Caco-2 (cell line): ENCODE results near the gene HSPH1. TPM values are rescaled to one million over a fixed set of nuclear protein-coding genes. Genes with fewer than 3 reads are reported as not detected.

Experiments used
- BruUV-seq: library from RNA; stranded (reverse); fragments of 400-500 nt; replicated peaks from 2 replicates; lab custom pipeline; 2021; lab: Mats Ljungman, UMichigan
- CTCF ChIA-PET: fragments of 300-600 bp; sonication (Branson Sonifier 250); formaldehyde crosslinking; loops from one replicate; lab custom pipeline; 2022; ENCODE audit warnings: antibody characterized with exemption; lab: Charles Lee
- POLR2A ChIA-PET: fragments of 300-600 bp; sonication (Branson Sonifier 250); formaldehyde crosslinking; loops from one replicate; lab custom pipeline; 2022; ENCODE audit warnings: antibody characterized with exemption; lab: Charles Lee
- DNase-seq, 2 experiments: peaks; one replicate each; pipeline versions ENCODE4 v3.0.0 to v3.0.0-alpha.2; 2020 to 2022
- H3K27me3 ChIP-seq: replicated peaks from 2 replicates; pipeline ENCODE4 v1.6.0; 2011; ENCODE audit warnings: low read length; ENCODE audit not compliant: control insufficient read depth, insufficient read depth
- H3K36me3 ChIP-seq: 2 replicates; pipeline ENCODE4 v1.5.1; 2011; ENCODE audit warnings: low read length; ENCODE audit not compliant: control insufficient read depth, insufficient read depth
- H3K4me1 ChIP-seq: fragments of 250-450 bp; sonication (Bioruptor Pico); 2 replicates; pipeline ENCODE4 v1.5.1; 2020; ENCODE audit warnings: mild to moderate bottlenecking
- H3K4me3 ChIP-seq: 2 replicates; pipeline ENCODE4 v1.5.1; 2011; ENCODE audit warnings: low read depth, mild to moderate bottlenecking, control low read depth, low read length
- H3K9me3 ChIP-seq: fragments of 250-450 bp; sonication (Bioruptor Pico); 2 replicates; pipeline ENCODE4 v1.5.1; 2020; ENCODE audit warnings: mild to moderate bottlenecking, moderate library complexity
- H3K27ac Mint-ChIP-seq: one replicate; pipeline ENCODE4 v1.8.0; 2022; ENCODE audit warnings: mixed read lengths; ENCODE audit not compliant: unreplicated experiment
- H3K27me3 Mint-ChIP-seq: one replicate; pipeline ENCODE4 v1.8.0; 2022; ENCODE audit warnings: mixed read lengths; ENCODE audit not compliant: insufficient read depth, unreplicated experiment
- H3K36me3 Mint-ChIP-seq: one replicate; pipeline ENCODE4 v1.8.0; 2022; ENCODE audit warnings: mild to moderate bottlenecking, mixed read lengths; ENCODE audit not compliant: insufficient read depth, unreplicated experiment
- H3K4me1 Mint-ChIP-seq: one replicate; pipeline ENCODE4 v1.8.0; 2022; ENCODE audit warnings: low read depth, mixed read lengths; ENCODE audit not compliant: unreplicated experiment
- H3K4me3 Mint-ChIP-seq: one replicate; pipeline ENCODE4 v1.8.0; 2022; ENCODE audit warnings: mild to moderate bottlenecking, moderate library complexity, mixed read lengths; ENCODE audit not compliant: unreplicated experiment
- H3K9me3 Mint-ChIP-seq: one replicate; pipeline ENCODE4 v1.8.0; 2022; ENCODE audit warnings: mixed read lengths; ENCODE audit not compliant: unreplicated experiment
- CTCF ChIP-seq, 2 experiments: fragments of 200-600 bp in 1 of 2; IDR thresholded peaks; 1 replicate in 1 of 2; 2 replicates in 1 of 2; pipeline versions ENCODE4 v1.5.1 to v1.8.0; 2011 to 2022; ENCODE audit warnings: antibody characterized with exemption in 1 of 2, control low read depth in 1 of 2, inconsistent platforms in 1 of 2, low read depth in 1 of 2, low read length in 1 of 2, mild to moderate bottlenecking in 1 of 2, moderate library complexity in 1 of 2; ENCODE audit not compliant: insufficient read depth in 1 of 2, severe bottlenecking in 1 of 2, unreplicated experiment in 1 of 2
- intact Hi-C: fragments of 100-400 bp; cut with micrococcal nuclease; formaldehyde crosslinking; loops from one replicate; pipeline ENCODE4 v1.10.0; 2022; ENCODE audit not compliant: unreplicated experiment
- total RNA-seq: library from RNA; stranded (reverse); gene quantifications from 2 replicates; pipeline ENCODE4 v1.2.3, GENCODE V29; 2022

The HSPH1 gene
- total RNA-seq, 1 experiment from 2014 or later, result 141 TPM

- no peak for DNase-seq
- H3K9me3 Mint-ChIP-seq, result no peaks in the 10 kb centered on the region
- ChIA-PET CTCF (no interaction called here), POLR2A (no interaction called here)
- no peak overlapping the region for H3K4me3 ChIP-seq
- no peak overlapping the region for H3K27ac Mint-ChIP-seq
- no peaks in the 10 kb centered on the region for H3K9me3 ChIP-seq
- H3K36me3 ChIP-seq, result no peaks in the 10 kb centered on the region
- peaks cover 7% of the 10 kb centered on the region for H3K27me3 Mint-ChIP-seq
- H3K4me3 Mint-ChIP-seq, result no peak overlapping the region
- no peaks in the 10 kb centered on the region for H3K4me1 ChIP-seq
- intact Hi-C loops, result no loop called here
- H3K36me3 Mint-ChIP-seq, result no peaks in the 10 kb centered on the region
- TF ChIP-seq CTCF (IDR thresholded peaks at IDR 0.05; ENCODE audit: insufficient read depth in 1 of 2, low read depth in 1 of 2, low read length in 1 of 2, severe bottlenecking in 1 of 2, unreplicated experiment in 1 of 2), result peak in 1 of 2 experiments; percentile 11
- BruUV-seq, result no TSS peak
- H3K4me1 Mint-ChIP-seq, result no peaks in the 10 kb centered on the region
- no peaks in the 10 kb centered on the region; the same call in 1 of the 2 replicates for H3K27me3 ChIP-seq
Observed at GRCh38 chr13:31105020-31105795, 56.5 kb downstream of the HSPH1 start.

- no peak overlapping the region for H3K27ac Mint-ChIP-seq
- no TSS peak for BruUV-seq
- peaks cover 15% of the 10 kb centered on the region for H3K27me3 Mint-ChIP-seq
- Histone ChIP-seq H3K4me1 (no peaks in the 10 kb centered on the region), H3K9me3 (no peaks in the 10 kb centered on the region), H3K27me3 (no peaks in the 10 kb centered on the region; the same call in 1 of the 2 replicates), H3K4me3 (no peak overlapping the region), H3K36me3 (no peaks in the 10 kb centered on the region)
- no peaks in the 10 kb centered on the region for H3K36me3 Mint-ChIP-seq
- ChIA-PET POLR2A (no interaction called here), CTCF (interaction anchor here (0.5 kb wide), 1 partner anchor 289 kb away, joined by 3 read pairs; no protein-coding TSS in a partner anchor)
- intact Hi-C loops, result no loop called here
- no peak for DNase-seq
- H3K9me3 Mint-ChIP-seq, result no peaks in the 10 kb centered on the region
- TF ChIP-seq CTCF (IDR thresholded peaks at IDR 0.05; ENCODE audit: insufficient read depth in 1 of 2, low read depth in 1 of 2, low read length in 1 of 2, severe bottlenecking in 1 of 2, unreplicated experiment in 1 of 2), result no peak
- no peaks in the 10 kb centered on the region for H3K4me1 Mint-ChIP-seq
- H3K4me3 Mint-ChIP-seq, result no peak overlapping the region
Observed at GRCh38 chr13:31102905-31103304, 58.8 kb downstream of the HSPH1 start.

GRCh38 chr13:31101472-31102170 is 60.1 kb downstream of the HSPH1 start:
- intact Hi-C loops, result no loop called here
- H3K4me3 ChIP-seq, result no peak overlapping the region
- H3K4me3 Mint-ChIP-seq, result no peak overlapping the region
- no peaks in the 10 kb centered on the region; the same call in 1 of the 2 replicates for H3K27me3 ChIP-seq
- CTCF ChIA-PET, result no interaction called here
- no peak for TF ChIP-seq CTCF (IDR thresholded peaks at IDR 0.05; ENCODE audit: insufficient read depth in 1 of 2, low read depth in 1 of 2, low read length in 1 of 2, severe bottlenecking in 1 of 2, unreplicated experiment in 1 of 2)
- no peak for DNase-seq
- no peaks in the 10 kb centered on the region for H3K9me3 Mint-ChIP-seq
- H3K27ac Mint-ChIP-seq, result no peak overlapping the region
- H3K9me3 ChIP-seq, result no peaks in the 10 kb centered on the region
- H3K36me3 ChIP-seq, result no peaks in the 10 kb centered on the region
- peaks cover 15% of the 10 kb centered on the region for H3K27me3 Mint-ChIP-seq
- H3K4me1 ChIP-seq, result no peaks in the 10 kb centered on the region
- POLR2A ChIA-PET, result no interaction called here
- no peaks in the 10 kb centered on the region for H3K36me3 Mint-ChIP-seq
- no TSS peak for BruUV-seq
- H3K4me1 Mint-ChIP-seq, result no peaks in the 10 kb centered on the region
